ENCODE results near the gene HS1BP3. TPM values are rescaled to one million over a fixed set of nuclear protein-coding genes. Genes with fewer than 3 reads are reported as not detected.

The HS1BP3 gene
- total and polyA plus RNA-seq, 2 of the 13 experiments (the other 11 are each of a cell fraction or from before 2014, with no cell fraction given): 15.2 to 22.0 TPM

DNA sequence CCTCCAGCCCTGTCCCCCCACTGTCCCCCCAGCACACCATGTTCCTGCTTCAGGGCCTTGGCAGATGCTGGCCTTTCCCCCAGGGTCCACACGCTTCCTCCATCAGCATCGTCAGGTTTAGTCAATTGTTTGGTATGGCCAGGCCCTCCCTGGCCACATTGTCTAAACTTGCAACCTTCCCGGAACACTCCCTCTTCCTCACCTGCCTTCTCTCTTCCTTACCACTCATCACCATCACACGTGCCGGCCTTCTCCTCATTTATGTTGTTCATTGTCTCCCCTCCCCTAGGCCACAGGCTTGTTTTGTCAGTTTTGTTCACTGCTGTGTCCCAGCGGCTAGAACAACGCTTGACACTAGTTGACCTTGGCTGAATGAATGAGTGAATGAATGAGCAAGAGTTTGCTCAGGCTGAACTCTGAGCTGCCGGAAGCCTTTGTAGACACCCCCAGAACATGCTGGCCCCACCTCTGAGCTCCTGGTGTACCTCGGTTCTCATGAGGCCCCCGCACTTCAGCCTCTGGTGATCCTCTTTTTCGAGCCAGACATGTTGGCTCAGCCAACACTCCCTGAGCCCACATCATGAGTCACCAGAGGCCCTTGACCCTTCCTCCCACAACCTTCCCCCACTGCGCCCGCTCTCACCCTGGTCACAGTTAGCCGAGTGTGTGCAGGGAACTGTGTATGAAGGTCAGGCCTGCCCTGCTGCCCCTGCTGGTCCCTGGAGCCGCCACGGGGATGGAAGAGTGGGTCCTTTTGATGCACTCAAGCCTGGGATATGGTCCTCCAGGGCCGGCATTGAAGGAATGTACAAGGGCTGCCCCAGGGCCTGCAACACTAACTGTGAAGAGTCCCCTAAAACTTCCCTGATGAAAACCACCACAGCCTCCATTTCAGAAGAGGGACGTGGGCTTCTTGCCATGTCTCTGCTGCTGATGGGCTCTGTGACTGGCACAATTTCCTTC lies 57.5 kb downstream of the HS1BP3 start (continued):
- TF ChIP-seq, protein P1, sequence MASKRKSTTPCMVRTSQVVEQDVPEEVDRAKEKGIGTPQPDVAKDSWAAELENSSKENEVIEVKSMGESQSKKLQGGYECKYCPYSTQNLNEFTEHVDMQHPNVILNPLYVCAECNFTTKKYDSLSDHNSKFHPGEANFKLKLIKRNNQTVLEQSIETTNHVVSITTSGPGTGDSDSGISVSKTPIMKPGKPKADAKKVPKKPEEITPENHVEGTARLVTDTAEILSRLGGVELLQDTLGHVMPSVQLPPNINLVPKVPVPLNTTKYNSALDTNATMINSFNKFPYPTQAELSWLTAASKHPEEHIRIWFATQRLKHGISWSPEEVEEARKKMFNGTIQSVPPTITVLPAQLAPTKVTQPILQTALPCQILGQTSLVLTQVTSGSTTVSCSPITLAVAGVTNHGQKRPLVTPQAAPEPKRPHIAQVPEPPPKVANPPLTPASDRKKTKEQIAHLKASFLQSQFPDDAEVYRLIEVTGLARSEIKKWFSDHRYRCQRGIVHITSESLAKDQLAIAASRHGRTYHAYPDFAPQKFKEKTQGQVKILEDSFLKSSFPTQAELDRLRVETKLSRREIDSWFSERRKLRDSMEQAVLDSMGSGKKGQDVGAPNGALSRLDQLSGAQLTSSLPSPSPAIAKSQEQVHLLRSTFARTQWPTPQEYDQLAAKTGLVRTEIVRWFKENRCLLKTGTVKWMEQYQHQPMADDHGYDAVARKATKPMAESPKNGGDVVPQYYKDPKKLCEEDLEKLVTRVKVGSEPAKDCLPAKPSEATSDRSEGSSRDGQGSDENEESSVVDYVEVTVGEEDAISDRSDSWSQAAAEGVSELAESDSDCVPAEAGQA (IDR thresholded peaks at IDR 0.05; ENCODE audit: low read depth): no peak; the same call in 1 of the 2 replicates
- TF ChIP-seq, protein P1 (CRISPR knock-in tag; IDR thresholded peaks at IDR 0.05; ENCODE audit: borderline replicate concordance): no peak
- 0 out of 2 replicates have a peak, but pooled peaks have one; percentile 49 for TF ChIP-seq RARG (CRISPR knock-in tag; IDR thresholded peaks at IDR 0.05; ENCODE audit: low read depth)
- peak; percentile 86 for TF ChIP-seq DR1 (CRISPR knock-in tag; IDR thresholded peaks at IDR 0.05)
- peak; percentile 60; the same call in 1 of the 2 replicates for TF ChIP-seq CEBPB (IDR thresholded peaks at IDR 0.05; ENCODE audit: borderline replicate concordance, low read depth, low read length)
- TF ChIP-seq NFIB (CRISPR knock-in tag; IDR thresholded peaks at IDR 0.05; ENCODE audit: borderline replicate concordance): no peak
- peak; percentile 99; the same call in 1 of the 2 replicates for TF ChIP-seq ARID2 (CRISPR knock-in tag; IDR thresholded peaks at IDR 0.05; ENCODE audit: borderline replicate concordance)
- no peak for TF ChIP-seq PAF1 (CRISPR knock-in tag; IDR thresholded peaks at IDR 0.05)
- TF ChIP-seq ZNF225 (CRISPR knock-in tag; IDR thresholded peaks at IDR 0.05): no peak; the same call in 1 of the 2 replicates
- TF ChIP-seq EED (CRISPR knock-in tag; IDR thresholded peaks at IDR 0.05): peak; percentile 80; the same call in 1 of the 2 replicates
- TF ChIP-seq NR2C2 (CRISPR knock-in tag; IDR thresholded peaks at IDR 0.05; ENCODE audit: borderline replicate concordance): peak; percentile 96
- TF ChIP-seq ZNF614 (CRISPR knock-in tag; IDR thresholded peaks at IDR 0.05; ENCODE audit: borderline replicate concordance): peak; percentile 93
- peak; percentile 100 for TF ChIP-seq TBX2 (CRISPR knock-in tag; IDR thresholded peaks at IDR 0.05; ENCODE audit: borderline replicate concordance)
- TF ChIP-seq KLF9 (CRISPR knock-in tag; IDR thresholded peaks at IDR 0.05; ENCODE audit: low read depth): peak; percentile 76; the same call in 1 of the 2 replicates
- TF ChIP-seq ATM (IDR thresholded peaks at IDR 0.05; ENCODE audit: borderline replicate concordance): no peak
- TF ChIP-seq, protein P2, sequence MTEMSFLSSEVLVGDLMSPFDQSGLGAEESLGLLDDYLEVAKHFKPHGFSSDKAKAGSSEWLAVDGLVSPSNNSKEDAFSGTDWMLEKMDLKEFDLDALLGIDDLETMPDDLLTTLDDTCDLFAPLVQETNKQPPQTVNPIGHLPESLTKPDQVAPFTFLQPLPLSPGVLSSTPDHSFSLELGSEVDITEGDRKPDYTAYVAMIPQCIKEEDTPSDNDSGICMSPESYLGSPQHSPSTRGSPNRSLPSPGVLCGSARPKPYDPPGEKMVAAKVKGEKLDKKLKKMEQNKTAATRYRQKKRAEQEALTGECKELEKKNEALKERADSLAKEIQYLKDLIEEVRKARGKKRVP (CRISPR knock-in tag; IDR thresholded peaks at IDR 0.05): peak; percentile 19 to 93; a peak in 2 of 4 replicates
- peak; percentile 99 for TF ChIP-seq ZNF501 (CRISPR knock-in tag; IDR thresholded peaks at IDR 0.05)
- TF ChIP-seq RAD51 (IDR thresholded peaks at IDR 0.05; ENCODE audit: borderline replicate concordance): no peak; the same call in 1 of the 2 replicates
- peak; percentile 75; the same call in 1 of the 2 replicates for TF ChIP-seq GTF3A (CRISPR knock-in tag; conservative IDR thresholded peaks at IDR 0.05)
- TF ChIP-seq, protein P3, sequence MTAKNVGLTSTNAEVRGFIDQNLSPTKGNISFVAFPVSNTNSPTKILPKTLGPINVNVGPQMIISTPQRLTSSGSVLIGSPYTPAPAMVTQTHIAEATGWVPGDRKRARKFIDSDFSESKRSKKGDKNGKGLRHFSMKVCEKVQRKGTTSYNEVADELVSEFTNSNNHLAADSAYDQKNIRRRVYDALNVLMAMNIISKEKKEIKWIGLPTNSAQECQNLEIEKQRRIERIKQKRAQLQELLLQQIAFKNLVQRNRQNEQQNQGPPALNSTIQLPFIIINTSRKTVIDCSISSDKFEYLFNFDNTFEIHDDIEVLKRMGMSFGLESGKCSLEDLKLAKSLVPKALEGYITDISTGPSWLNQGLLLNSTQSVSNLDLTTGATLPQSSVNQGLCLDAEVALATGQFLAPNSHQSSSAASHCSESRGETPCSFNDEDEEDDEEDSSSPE (CRISPR knock-in tag; IDR thresholded peaks at IDR 0.05): peak; percentile 76
- TF ChIP-seq NPAS2 (CRISPR knock-in tag; IDR thresholded peaks at IDR 0.05; ENCODE audit: borderline replicate concordance): no peak

Data from HepG2 (cell line).